Loucy (cell line): ENCODE results near the gene LHX5.

Experiments used
- CTCF ChIP-seq: fragments of 200-600 bp; sonication (generic); conservative IDR thresholded peaks from 2 replicates; pipeline ENCODE4 v1.5.1; 2014; ENCODE audit warnings: mild to moderate bottlenecking, antibody characterized with exemption, low read length
- EZH2phosphoT487 ChIP-seq: fragments of 200-600 bp; IDR thresholded peaks from 2 replicates; pipeline ENCODE4 v1.6.1; 2018; ENCODE audit warnings: antibody characterized with exemption, mild to moderate bottlenecking, moderate library complexity, borderline replicate concordance

DNA sequence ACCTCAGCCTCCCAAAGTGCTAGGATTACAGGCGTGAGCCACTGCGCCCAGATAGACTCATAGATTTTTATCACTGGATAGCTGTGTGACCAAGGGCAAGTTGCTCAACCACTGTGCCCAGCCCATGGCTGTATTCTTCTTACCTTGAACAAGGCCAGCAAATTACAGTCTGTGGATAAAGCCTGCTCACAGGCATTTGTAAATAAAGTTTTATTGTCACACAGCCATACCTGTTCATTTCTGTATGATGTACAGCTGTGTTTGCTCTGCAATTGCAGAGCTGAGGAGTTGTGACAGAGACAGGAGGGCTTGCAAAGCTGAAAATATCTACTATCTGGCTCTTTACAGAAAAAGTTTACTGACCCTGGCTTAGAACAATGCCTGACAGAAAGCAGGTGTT lies 35.2 kb upstream of the LHX5 start:
- TF ChIP-seq CTCF, result no peak
- no peak for TF ChIP-seq EZH2phosphoT487
